Heart right ventricle (tissue), 16 donors: Measurements from ENCODE around the gene PDIK1L. TPM values are rescaled to one million over a fixed set of nuclear protein-coding genes. Genes with fewer than 3 reads are reported as not detected.

Experiments
- ATAC-seq, 8 donors: fragments of 200-7000 bp; cut with Tn5 transposase; one replicate each; pipeline ENCODE4 v1.9.1; 2020; ENCODE audit warnings: mild to moderate bottlenecking in 8 of 8, moderate library complexity in 8 of 8, moderate number of reproducible peaks in 1 of 8
- DNase-seq, 2 donors: peaks; one replicate each; pipeline ENCODE4 v3.0.0-alpha.2; 2020
- H3K27ac ChIP-seq, 10 donors: fragments of 200-600 bp; sonication (generic) in 2 of 10; one replicate each; pipeline versions ENCODE4 v1.5.0 to v1.8.0; 2020 to 2022; ENCODE audit warnings: mild to moderate bottlenecking in 3 of 10
- H3K27me3 ChIP-seq, 7 donors: fragments of 200-600 bp; one replicate each; pipeline ENCODE4 v1.8.0; 2021 to 2022; ENCODE audit warnings: mild to moderate bottlenecking in 2 of 7
- H3K36me3 ChIP-seq, 9 donors: fragments of 200-600 bp; sonication (generic) in 1 of 9; one replicate each; pipeline versions ENCODE4 v1.5.0 to v1.8.0; 2020 to 2022; ENCODE audit warnings: mild to moderate bottlenecking in 2 of 9
- H3K4me1 ChIP-seq, 9 donors: fragments of 200-600 bp; sonication (generic) in 1 of 9; one replicate each; pipeline versions ENCODE4 v1.5.0 to v1.8.0; 2020 to 2022; ENCODE audit warnings: mild to moderate bottlenecking in 4 of 9
- H3K4me3 ChIP-seq, 10 donors: fragments of 200-600 bp; sonication (generic) in 2 of 10; one replicate each; pipeline versions ENCODE4 v1.5.0 to v1.8.0; 2020 to 2022; ENCODE audit warnings: mild to moderate bottlenecking in 7 of 10, moderate library complexity in 2 of 10
- H3K9me3 ChIP-seq, 11 donors: fragments of 200-600 bp in 10 of 11; sonication (generic) in 2 of 11; one replicate each; pipeline versions ENCODE4 v1.5.0 to v1.8.0; 2013 to 2022; ENCODE audit warnings: mild to moderate bottlenecking in 2 of 11, control low read depth in 1 of 11, moderate library complexity in 1 of 11
- WGBS, 2 donors: extraction: QIAGEN DNeasy Blood & Tissue Kit; methylation state at CpG; one replicate each; pipeline ENCODE4 v1.1.7; 2013; ENCODE audit warnings: inconsistent platforms in 1 of 2; 5-methylcytosine and 5-hydroxymethylcytosine counted together
- intact Hi-C, 10 donors: fragments of 100-400 bp; cut with DNase I; formaldehyde crosslinking; loops; one replicate each; pipeline versions ENCODE4 v1.11.1 to v1.14.2; 2022
- polyA plus RNA-seq, 2 donors: library from polyadenylated mRNA; stranded (reverse); fragments of 200-250 nt; gene quantifications; one replicate each; pipeline ENCODE4 v1.2.3, GENCODE V29; 2013
- total RNA-seq, 10 donors: library from RNA; stranded (reverse); fragmentation: NEBNext Ultra II Directional in 3 of 10; extraction: Animal tissue kit (Norgen Biotek cat#: 25700) in 3 of 10; gene quantifications; one replicate each; pipeline versions ENCODE4 v1.2.1 to v1.2.4, GENCODE V29; 2021 to 2023
- TF ChIP-seq, protein P1 (sequence below), 9 donors: fragments of 200-600 bp; sonication (generic) in 2 of 9; IDR thresholded peaks; one replicate each; pipeline versions ENCODE4 v1.5.0 to v1.8.0; 2021 to 2022; ENCODE audit warnings: antibody characterized with exemption in 9 of 9, mild to moderate bottlenecking in 5 of 9, moderate library complexity in 1 of 9
- donor health status: Arrhythmogenic right ventricular cardiomyopathy.
- donor health status: ischemic (EF 13 %, LVEDD 7.1; RV severe dilation, severe dysfunction).
- donor health status: healthy with polysubstance abuse.
- donor health status: DM: no; HTN: yes; CAD: no.
- donor health status: DM: no; HTN: no; CAD: no.
- donor health status: ischemic (EF 25% LVEDD 6.9; RV normal size, moderate dysfunction).
- donor health status: ischemic (EF 25% LVEDD 5.7; RV mildly dilated, moderate dysfunction).
- donor health status: healthy.
- donor health status: DM: yes; HTN: yes; CAD: no.
- donor health status: Ischemic cardiomyopathy.
- donor health status: ischemic (EF 35%, LVEDD 5.7; RV mildly dilated, moderate dysfunction).
- donor health status: nonischemic (EF 11% LVEDD 7.7; RV severe dilation, severe dysfunction).
- donor health status: DM: yes; HTN: yes; CAD: no.
- donor health status: PGD.
- donor health status: ischemic (EF 29% LVEDD 5.4; RV normal size, mild dysfunction).
- donor health status: nonischemic (EF 23%, LVEDD 6.1; RV moderate dilation, normal function).

The PDIK1L gene
- total and polyA plus RNA-seq, 12 donors = 1.6 to 8.3 (median 5.3) TPM

DNA sequence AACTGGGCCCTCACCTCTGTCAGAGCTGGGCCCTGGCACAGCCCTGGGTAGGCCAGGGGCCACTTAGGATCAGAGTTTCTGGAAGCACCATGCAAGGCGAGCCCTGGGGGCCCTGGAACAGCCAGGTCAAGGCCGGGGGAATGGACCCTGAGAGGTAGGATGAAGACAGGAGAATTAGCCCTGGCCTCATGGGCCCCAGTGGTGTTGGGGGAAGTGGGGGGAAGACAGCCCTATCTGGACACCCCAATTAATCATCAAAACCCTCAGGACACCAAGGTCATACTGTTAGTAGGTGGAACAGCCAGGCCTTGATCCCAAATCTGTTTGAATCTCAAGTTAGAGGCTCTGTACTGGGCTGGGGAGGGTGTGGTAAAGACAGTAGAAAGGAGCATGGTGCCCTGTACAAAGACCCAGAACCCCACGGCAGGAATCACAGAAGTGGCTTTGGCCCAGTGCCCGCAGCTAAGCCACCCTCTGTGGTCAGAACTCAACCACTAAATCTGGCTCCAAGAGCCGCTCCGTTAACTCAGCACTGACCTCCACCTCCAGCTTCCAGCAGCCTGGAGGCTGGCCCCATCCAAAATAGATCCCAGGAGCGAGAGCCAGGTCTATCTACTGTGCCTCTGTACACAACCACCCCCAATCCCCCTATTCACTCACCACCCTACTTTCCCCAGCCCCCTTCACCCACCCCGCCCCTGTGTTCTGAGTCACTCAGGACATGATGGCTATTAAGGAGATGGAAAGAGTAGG, 30.2 kb upstream of the PDIK1L start:
- Histone ChIP-seq H3K36me3 (no peaks in the 10 kb centered on the region), H3K9me3 (no peaks in the 10 kb centered on the region), H3K27me3 (peaks cover 0 to 7% (median 0%) of the 10 kb centered on the region in 7 donors), H3K27ac (peak overlapping the region; percentile 38 to 93 (median 78)), H3K4me3 (no peak overlapping the region), H3K4me1 (peaks cover 0 to 43% (median 11%) of the 10 kb centered on the region in 9 donors)
- intact Hi-C loops = loop anchor here in 2 of 10 donors (2.0 to 5.0 kb wide), 2 partner anchors 15 to 44 kb away; partner anchors contain the start of gene TRIM63 (in 1 of the 2)
- DNase-seq (peak; percentile 47 to 59), ATAC-seq (peak in 7 of 8 donors; percentile 25 to 80 (median 58))
- 46 to 53% methylated on average over 8 of the region's 8 CpGs for WGBS, 2 donors
- TF ChIP-seq, protein P1, sequence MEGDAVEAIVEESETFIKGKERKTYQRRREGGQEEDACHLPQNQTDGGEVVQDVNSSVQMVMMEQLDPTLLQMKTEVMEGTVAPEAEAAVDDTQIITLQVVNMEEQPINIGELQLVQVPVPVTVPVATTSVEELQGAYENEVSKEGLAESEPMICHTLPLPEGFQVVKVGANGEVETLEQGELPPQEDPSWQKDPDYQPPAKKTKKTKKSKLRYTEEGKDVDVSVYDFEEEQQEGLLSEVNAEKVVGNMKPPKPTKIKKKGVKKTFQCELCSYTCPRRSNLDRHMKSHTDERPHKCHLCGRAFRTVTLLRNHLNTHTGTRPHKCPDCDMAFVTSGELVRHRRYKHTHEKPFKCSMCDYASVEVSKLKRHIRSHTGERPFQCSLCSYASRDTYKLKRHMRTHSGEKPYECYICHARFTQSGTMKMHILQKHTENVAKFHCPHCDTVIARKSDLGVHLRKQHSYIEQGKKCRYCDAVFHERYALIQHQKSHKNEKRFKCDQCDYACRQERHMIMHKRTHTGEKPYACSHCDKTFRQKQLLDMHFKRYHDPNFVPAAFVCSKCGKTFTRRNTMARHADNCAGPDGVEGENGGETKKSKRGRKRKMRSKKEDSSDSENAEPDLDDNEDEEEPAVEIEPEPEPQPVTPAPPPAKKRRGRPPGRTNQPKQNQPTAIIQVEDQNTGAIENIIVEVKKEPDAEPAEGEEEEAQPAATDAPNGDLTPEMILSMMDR (IDR thresholded peaks at IDR 0.05) = no peak

DNA sequence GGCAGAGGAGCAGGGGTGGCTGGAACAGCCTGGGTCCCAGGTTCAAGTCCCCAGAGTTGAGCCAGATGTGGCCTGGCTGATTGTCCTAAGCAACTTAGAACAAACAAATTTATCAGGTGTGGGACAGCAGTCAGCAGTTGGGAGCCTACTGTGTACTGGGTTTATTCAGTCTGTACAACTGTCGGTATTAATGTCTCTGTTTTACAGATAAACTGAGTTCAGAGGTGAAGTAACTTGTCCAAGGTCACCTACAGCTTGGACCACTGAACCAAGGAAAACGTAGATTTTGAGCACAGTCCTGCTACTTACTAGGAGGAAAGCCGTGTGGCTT, 29.6 kb upstream of the PDIK1L start:
- no peak for DNase-seq
- intact Hi-C loops = loop anchor here in 2 of 10 donors (2.0 to 5.0 kb wide), 2 partner anchors 15 to 45 kb away; partner anchors contain the start of gene TRIM63 (in 1 of the 2)
- Histone ChIP-seq H3K4me3 (no peak overlapping the region), H3K4me1 (peaks cover 0 to 43% (median 11%) of the 10 kb centered on the region in 9 donors), H3K27me3 (peaks cover 0 to 7% (median 0%) of the 10 kb centered on the region in 7 donors), H3K27ac (peak overlapping the region; percentile 38 to 93 (median 78)), H3K36me3 (no peaks in the 10 kb centered on the region), H3K9me3 (no peaks in the 10 kb centered on the region)
- ATAC-seq = peak in 1 of 8 donors; percentile 1
- WGBS, 2 donors = 51 to 54% methylated on average over 3 of the region's 3 CpGs
- TF ChIP-seq, protein P1 (IDR thresholded peaks at IDR 0.05) = no peak

DNA sequence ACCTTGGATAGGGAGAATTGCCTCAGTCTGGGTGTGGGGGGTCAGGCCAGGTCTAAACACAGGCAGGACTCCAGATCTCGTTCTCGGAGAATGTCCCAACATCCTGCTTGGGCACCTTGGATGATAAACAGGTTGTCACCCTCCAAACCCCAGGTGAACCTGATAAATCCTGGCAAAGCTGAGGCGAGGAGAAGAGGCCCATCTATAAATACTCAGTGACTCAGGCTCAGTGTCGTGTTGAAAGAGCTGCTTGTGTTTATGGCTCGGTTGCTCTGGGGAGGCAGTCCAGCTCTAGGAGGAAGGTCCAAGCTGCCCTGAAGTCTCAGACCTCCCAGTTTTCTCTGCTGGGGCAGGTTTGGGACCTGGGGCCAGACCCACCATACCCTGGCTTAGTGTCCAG, 28.4 kb upstream of the PDIK1L start:
- Histone ChIP-seq H3K27me3 (peaks cover 0 to 7% (median 0%) of the 10 kb centered on the region in 7 donors), H3K9me3 (no peaks in the 10 kb centered on the region), H3K4me3 (no peak overlapping the region), H3K27ac (peak overlapping the region; percentile 64 to 93 (median 79)), H3K4me1 (peaks cover 0 to 43% (median 11%) of the 10 kb centered on the region in 9 donors), H3K36me3 (no peaks in the 10 kb centered on the region)
- intact Hi-C loops = loop anchor here in 2 of 10 donors (2.0 to 5.0 kb wide), 2 partner anchors 16 to 46 kb away; partner anchors contain the start of gene TRIM63 (in 1 of the 2)
- ATAC-seq = peak; percentile 73 to 90 (median 86)
- DNase-seq = peak in 1 of 2 donors; percentile 55
- 25 to 28% methylated on average over 5 of the region's 5 CpGs for WGBS, 2 donors
- TF ChIP-seq, protein P1 (IDR thresholded peaks at IDR 0.05) = no peak

DNA sequence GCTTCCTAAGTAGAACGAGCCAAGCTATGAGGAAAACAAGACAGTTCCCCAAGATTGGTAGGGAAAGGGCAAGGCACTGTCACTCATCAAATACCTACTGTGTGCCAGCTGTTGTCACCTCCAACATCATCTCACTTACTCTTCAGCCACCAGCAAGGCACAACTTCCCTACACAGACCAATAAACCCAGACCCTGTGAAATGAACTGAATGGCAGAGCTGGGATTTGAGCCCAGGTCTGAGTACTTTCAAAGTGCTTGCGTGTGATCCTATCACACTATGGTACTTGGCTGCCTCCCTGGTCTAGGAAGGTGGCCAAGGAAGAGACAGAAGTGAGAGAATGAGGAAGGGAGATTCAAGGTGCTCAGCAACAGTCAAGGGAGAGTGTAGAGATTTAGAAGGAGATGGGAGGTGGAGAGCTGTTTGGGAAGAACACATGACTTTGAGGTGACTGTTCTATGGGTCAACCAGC, 27.5 kb upstream of the PDIK1L start:
- TF ChIP-seq, protein P1 (IDR thresholded peaks at IDR 0.05) = no peak
- H3K4me3 ChIP-seq = no peak overlapping the region
- intact Hi-C loops = loop anchor here in 1 of 10 donors (5.0 kb wide), 1 partner anchor 47 kb away; no protein-coding TSS in a partner anchor
- no peaks in the 10 kb centered on the region for H3K9me3 ChIP-seq
- H3K36me3 ChIP-seq = no peaks in the 10 kb centered on the region
- WGBS, 2 donors = 38 to 51% methylated on average over 2 of the region's 2 CpGs
- peak overlapping the region; percentile 35 to 93 (median 78) for H3K27ac ChIP-seq
- peaks cover 0 to 7% (median 0%) of the 10 kb centered on the region in 7 donors for H3K27me3 ChIP-seq
- DNase-seq (peak in 1 of 2 donors; percentile 64), ATAC-seq (peak; percentile 46 to 89 (median 83))
- peaks cover 0 to 36% (median 11%) of the 10 kb centered on the region in 9 donors for H3K4me1 ChIP-seq
